HG02840 (cell line): ENCODE measurements around the gene ABI2.

ENCODE experiments used
- ATAC-seq: cut with Tn5 transposase; IDR thresholded peaks from one replicate; pipeline ENCODE4 v1.9.1; 2021; ENCODE audit warnings: mild to moderate bottlenecking, moderate library complexity, moderate number of reproducible peaks; ENCODE audit not compliant: unreplicated experiment, low FRiP score

Gene ABI2

GRCh38 chr2:203461746-203462145 is 133.6 kb downstream of the ABI2 start:
- ATAC-seq: no peak

GRCh38 chr2:203462308-203462707 is 134.1 kb downstream of the ABI2 start:
- no peak for ATAC-seq

- no peak for ATAC-seq
These were observed 135.1 kb downstream of the ABI2 start for GRCh38 chr2:203463266-203463678.

DNA sequence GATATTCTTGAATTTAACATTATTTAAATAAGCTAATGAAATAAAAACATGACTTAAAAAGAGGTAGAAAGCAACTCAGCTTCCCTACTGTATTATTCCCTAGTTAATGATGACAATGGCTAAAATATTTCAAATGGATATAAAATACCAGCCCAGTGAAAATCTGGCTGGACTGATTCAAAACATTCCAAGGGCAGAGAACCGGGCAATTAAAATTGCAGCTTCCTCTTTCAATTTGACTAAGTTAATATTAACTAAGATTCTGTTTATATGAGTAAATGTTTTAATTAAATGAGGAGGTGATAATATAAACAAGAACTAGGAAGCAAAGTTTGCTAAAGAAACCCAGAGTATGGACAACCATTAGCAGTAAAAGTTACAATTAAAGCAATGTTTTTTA is 141.4 kb downstream of the ABI2 start:
- no peak for ATAC-seq

DNA sequence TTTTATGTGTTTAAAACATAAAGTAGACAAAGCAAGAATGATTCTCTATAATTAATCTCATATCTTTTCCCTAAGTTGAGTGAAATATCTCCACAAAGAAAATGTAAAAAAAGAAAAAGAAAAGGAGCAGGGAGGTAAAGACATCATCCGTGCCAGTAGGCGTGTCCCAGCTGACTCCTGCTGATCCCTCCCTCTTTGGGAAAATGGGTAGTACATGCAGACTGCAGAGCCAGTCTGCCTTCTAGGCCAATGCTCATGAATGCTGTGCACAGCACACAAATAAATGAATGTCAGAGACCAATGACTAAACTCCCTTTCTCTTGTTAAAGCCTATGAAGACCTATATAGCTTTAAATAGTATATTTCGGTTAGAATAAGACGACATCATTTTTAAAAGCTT is 142.2 kb downstream of the ABI2 start:
- no peak for ATAC-seq

GRCh38 chr2:203471323-203471722 is 143.1 kb downstream of the ABI2 start:
- ATAC-seq: no peak

DNA sequence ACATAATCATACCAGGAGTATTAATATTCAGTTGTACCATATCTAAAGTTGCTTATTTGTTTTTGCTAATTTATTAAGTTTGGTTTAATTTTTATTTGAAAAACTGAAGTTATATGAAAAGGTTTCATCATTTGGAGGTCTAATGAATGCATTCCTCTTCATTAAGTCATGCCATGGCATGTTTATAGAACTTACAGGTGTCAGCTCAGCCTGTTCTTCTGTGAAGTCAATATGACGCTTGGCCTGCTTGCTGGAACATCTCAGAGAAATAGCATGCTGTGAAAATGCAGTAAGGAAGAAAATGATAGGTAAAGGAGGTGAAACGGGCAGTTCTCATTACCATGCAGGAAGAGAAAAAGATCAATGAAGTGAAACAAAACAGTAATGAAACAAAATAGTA is 148.7 kb downstream of the ABI2 start:
- no peak for ATAC-seq

- no peak for ATAC-seq
These were observed 152.4 kb downstream of the ABI2 start for GRCh38 chr2:203480623-203481022.

DNA sequence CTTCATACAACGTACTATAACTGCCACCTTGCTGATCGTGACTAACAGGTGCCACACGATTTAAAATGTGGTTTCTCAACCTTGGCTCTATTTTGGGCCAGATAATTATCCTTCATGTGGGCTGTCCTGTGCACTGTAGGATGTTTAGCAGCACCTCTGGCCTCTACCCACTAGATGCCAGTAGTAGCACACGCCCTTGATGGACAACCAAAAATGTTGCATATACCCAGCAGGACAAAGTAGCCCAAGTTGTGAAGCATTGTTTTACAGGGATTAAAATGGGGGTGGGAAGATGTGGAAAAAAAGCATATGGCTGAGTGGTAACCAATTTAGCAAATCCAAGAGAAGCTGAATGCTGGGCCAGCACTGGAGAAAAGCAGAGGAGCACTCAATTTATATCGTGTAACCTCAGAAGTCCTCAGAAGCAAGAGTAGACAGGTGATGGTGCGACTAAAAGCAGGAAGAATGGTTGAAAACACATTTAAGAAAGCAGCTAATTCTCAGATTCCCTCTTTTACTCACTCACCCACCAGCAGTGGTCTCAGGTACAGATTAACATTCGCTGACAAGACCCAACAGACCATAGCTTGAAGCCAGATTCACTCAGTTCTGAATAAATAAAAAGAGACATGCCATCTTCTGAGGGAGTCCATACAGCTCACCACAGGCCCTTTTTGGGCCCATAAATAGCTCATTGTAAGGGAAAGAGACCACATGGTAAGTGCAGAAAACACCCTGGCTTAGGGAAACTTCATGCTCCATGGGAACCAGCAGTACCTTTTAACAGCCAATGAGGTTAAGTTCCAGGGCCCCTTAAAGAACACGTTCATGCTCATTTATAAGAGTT is 156.3 kb downstream of the ABI2 start:
- no peak for ATAC-seq

DNA sequence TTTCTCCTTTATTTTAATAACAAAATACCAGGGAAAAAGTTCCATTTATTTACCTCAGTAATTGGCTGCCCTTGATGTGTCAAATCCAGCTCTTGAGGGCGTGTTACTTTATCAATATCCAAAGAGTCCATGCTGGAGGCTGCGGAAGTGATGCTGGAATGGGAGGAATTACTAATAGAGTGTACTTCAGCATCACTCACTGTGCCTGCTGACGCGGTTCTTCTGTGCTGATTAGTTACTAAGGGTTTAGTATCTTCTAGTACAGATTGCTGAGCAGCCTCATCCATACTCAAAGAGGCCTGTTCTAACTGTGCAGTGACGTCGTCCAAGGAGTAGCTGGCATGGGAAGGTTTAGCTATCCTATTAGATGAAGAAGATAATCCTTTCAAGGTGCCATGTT is 161.3 kb downstream of the ABI2 start:
- ATAC-seq: no peak

DNA sequence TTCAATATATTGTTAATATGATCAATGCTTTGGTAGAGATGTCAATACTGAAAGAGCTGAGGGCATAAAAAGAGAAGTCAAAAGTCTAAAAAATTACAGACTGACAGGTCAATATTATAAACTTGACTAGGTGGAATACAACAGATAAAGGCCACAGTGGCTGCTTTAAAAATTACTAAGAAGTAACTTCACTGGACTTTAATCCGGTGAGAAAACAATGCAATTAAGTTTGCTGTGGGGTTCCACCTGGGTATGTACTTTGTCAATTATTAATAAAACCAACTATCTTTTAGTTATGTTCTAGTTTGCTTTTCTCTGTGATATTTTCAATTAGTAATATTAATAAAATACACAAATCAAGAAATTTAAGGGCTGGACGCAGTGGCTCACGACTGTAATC is 162.2 kb downstream of the ABI2 start:
- ATAC-seq: no peak

- ATAC-seq: no peak
These were observed 164.8 kb downstream of the ABI2 start for GRCh38 chr2:203492965-203493364.
